IMR-90 (cell line): ENCODE data around the gene RHBDF2. TPM values are rescaled to one million over a fixed set of nuclear protein-coding genes. Genes with fewer than 3 reads are reported as not detected.

ENCODE experiments used
- ATAC-seq: fragments of 200-7000 bp; cut with Tn5 transposase; 2 replicates; pipeline ENCODE4 v1.9.1; 2020; ENCODE audit warnings: low read depth, mild to moderate bottlenecking, moderate library complexity
- BruUV-seq: library from RNA; stranded (reverse); fragments of 400-500 nt; replicated peaks from 2 replicates; lab custom pipeline; 2021; lab: Mats Ljungman, UMichigan
- CTCF ChIA-PET: fragments of 300-600 bp; formaldehyde crosslinking; extraction: SDS; loops from one replicate; lab custom pipeline; 2021; ENCODE audit warnings: antibody characterized with exemption; lab: Yijun Ruan, JAX
- POLR2A ChIA-PET: fragments of 300-600 bp; sonication (Branson Sonifier 250); formaldehyde crosslinking; loops from one replicate; lab custom pipeline; 2022; ENCODE audit warnings: antibody characterized with exemption; ENCODE audit not compliant: unreplicated experiment; lab: Charles Lee
- DNase-seq: peaks from one replicate; pipeline ENCODE4 v3.0.0; 2013
- H2AFZ ChIP-seq: replicated peaks from 2 replicates; pipeline ENCODE3; 2013; ENCODE audit warnings: low read length, mild to moderate bottlenecking; ENCODE audit not compliant: poor library complexity
- H2AK5ac ChIP-seq: 2 replicates; pipeline ENCODE4 v1.6.1; 2013; ENCODE audit warnings: low read depth, low read length, inconsistent platforms
- H2AK9ac ChIP-seq: replicated peaks from 2 replicates; pipeline ENCODE3; 2013; ENCODE audit warnings: mild to moderate bottlenecking, low read depth, low read length, moderate library complexity; ENCODE audit not compliant: poor library complexity
- H2BK120ac ChIP-seq: 2 replicates; pipeline ENCODE4 v1.6.1; 2013; ENCODE audit warnings: low read depth, low read length, inconsistent platforms
- H2BK15ac ChIP-seq: 3 replicates; pipeline ENCODE4 v1.6.1; 2013; ENCODE audit warnings: low read depth, low read length, inconsistent platforms
- H2BK20ac ChIP-seq: 2 replicates; pipeline ENCODE4 v1.6.1; 2013; ENCODE audit warnings: low read depth, mild to moderate bottlenecking, inconsistent platforms, low read length, moderate library complexity
- H2BK5ac ChIP-seq: 2 replicates; pipeline ENCODE4 v1.6.1; 2013; ENCODE audit warnings: mild to moderate bottlenecking, low read depth, low read length, inconsistent platforms; ENCODE audit not compliant: poor library complexity, severe bottlenecking
- H3K14ac ChIP-seq: replicated peaks from 2 replicates; pipeline ENCODE4 v1.6.1; 2013; ENCODE audit warnings: low read depth, low read length, inconsistent platforms
- H3K18ac ChIP-seq: 2 replicates; pipeline ENCODE4 v1.6.1; 2013; ENCODE audit warnings: low read depth, low read length, control low read depth
- H3K23ac ChIP-seq: 2 replicates; pipeline ENCODE4 v1.6.1; 2013; ENCODE audit warnings: low read depth, low read length, inconsistent platforms
- H3K27ac ChIP-seq: 2 replicates; pipeline ENCODE4 v1.5.1; 2013; ENCODE audit warnings: mild to moderate bottlenecking, control low read depth, low read length; ENCODE audit not compliant: insufficient read depth
- H3K27me3 ChIP-seq: 2 replicates; pipeline ENCODE4 v1.6.1; 2013; ENCODE audit warnings: low read length; ENCODE audit not compliant: control insufficient read depth, insufficient read depth
- H3K36me3 ChIP-seq: 2 replicates; pipeline ENCODE4 v1.6.1; 2013; ENCODE audit warnings: low read length, mixed read lengths; ENCODE audit not compliant: control insufficient read depth, insufficient read depth
- H3K4ac ChIP-seq: 2 replicates; pipeline ENCODE4 v1.6.1; 2013; ENCODE audit warnings: low read depth, low read length, inconsistent platforms
- H3K4me1 ChIP-seq: 2 replicates; pipeline ENCODE4 v1.6.1; 2013; ENCODE audit warnings: low read length, mixed read lengths; ENCODE audit not compliant: control insufficient read depth, insufficient read depth
- H3K4me2 ChIP-seq: 2 replicates; pipeline ENCODE4 v1.6.1; 2013; ENCODE audit warnings: low read depth, mild to moderate bottlenecking, control low read depth, low read length, moderate library complexity
- H3K4me3 ChIP-seq: 2 replicates; pipeline ENCODE4 v1.5.1; 2013; ENCODE audit warnings: low read depth, mild to moderate bottlenecking, control low read depth, low read length, moderate library complexity; ENCODE audit not compliant: insufficient read depth
- H3K56ac ChIP-seq: 2 replicates; pipeline ENCODE4 v1.6.1; 2013; ENCODE audit warnings: low read length, inconsistent platforms; ENCODE audit not compliant: insufficient read depth; ENCODE audit errors: extremely low read depth
- H3K79me1 ChIP-seq, 2 experiments: 2 replicates each; pipeline ENCODE4 v1.6.1; 2013; ENCODE audit warnings: low read length in 2 of 2, inconsistent platforms in 1 of 2, low read depth in 1 of 2
- H3K9ac ChIP-seq: 2 replicates; pipeline ENCODE4 v1.6.1; 2013; ENCODE audit warnings: low read depth, low read length, control low read depth
- H3K9me1 ChIP-seq: 2 replicates; pipeline ENCODE4 v1.6.1; 2013; ENCODE audit warnings: low read length, inconsistent platforms; ENCODE audit not compliant: insufficient read depth
- H3K9me3 ChIP-seq: 2 replicates; pipeline ENCODE4 v1.6.1; 2013; ENCODE audit warnings: low read length; ENCODE audit not compliant: control insufficient read depth, insufficient read depth
- H4K20me1 ChIP-seq: 2 replicates; pipeline ENCODE4 v1.6.1; 2013; ENCODE audit warnings: low read length, inconsistent platforms; ENCODE audit not compliant: insufficient read depth
- H4K5ac ChIP-seq: 2 replicates; pipeline ENCODE4 v1.6.1; 2013; ENCODE audit warnings: mild to moderate bottlenecking, low read depth, low read length, control low read depth
- H4K8ac ChIP-seq, 2 experiments: 2 replicates each; pipeline ENCODE4 v1.6.1; 2013; ENCODE audit warnings: low read depth in 2 of 2, low read length in 2 of 2, control low read depth in 1 of 2, inconsistent platforms in 1 of 2
- H4K91ac ChIP-seq: 2 replicates; pipeline ENCODE4 v1.6.1; 2013; ENCODE audit warnings: low read depth, low read length, inconsistent platforms; ENCODE audit not compliant: insufficient read depth
- BHLHE40 ChIP-seq: fragments of 150-350 bp; IDR thresholded peaks from 2 replicates; pipeline ENCODE4 v1.6.1; 2016; ENCODE audit warnings: mild to moderate bottlenecking, low read depth, low read length
- CEBPB ChIP-seq: IDR thresholded peaks from 2 replicates; pipeline ENCODE4 v1.6.1; 2012; ENCODE audit warnings: low read depth, low read length, improper control_type of control experiment
- ELK1 ChIP-seq: fragments of 150-350 bp; IDR thresholded peaks from 2 replicates; pipeline ENCODE4 v1.6.1; 2016; ENCODE audit warnings: low read depth, mild to moderate bottlenecking, low read length, moderate library complexity, borderline replicate concordance
- FOS ChIP-seq: fragments of 150-350 bp; IDR thresholded peaks from 2 replicates; pipeline ENCODE4 v1.6.1; 2016; ENCODE audit warnings: low read depth, low read length
- MAZ ChIP-seq: IDR thresholded peaks from 2 replicates; pipeline ENCODE4 v1.6.1; 2012; ENCODE audit warnings: low read depth, mild to moderate bottlenecking, low read length, improper control_type of control experiment, moderate library complexity, borderline replicate concordance
- MXI1 ChIP-seq: IDR thresholded peaks from 2 replicates; pipeline ENCODE4 v1.6.1; 2012; ENCODE audit warnings: low read depth, mild to moderate bottlenecking, low read length, moderate library complexity, borderline replicate concordance
- RAD21 ChIP-seq: IDR thresholded peaks from 2 replicates; pipeline ENCODE4 v1.6.1; 2012; ENCODE audit warnings: low read length, improper control_type of control experiment
- WGBS, 2 experiments: methylation state at CpG; one replicate each; pipeline versions ENCODE4 v1.1.5 to v1.1.7; 2013; ENCODE audit warnings: missing lambda C conversion rate in 2 of 2; ENCODE audit not compliant: insufficient read length in 1 of 2; ENCODE audit errors: extremely low coverage in 2 of 2; 5-methylcytosine and 5-hydroxymethylcytosine counted together
- dilution Hi-C: fragments of 300-500 bp; cut with HindIII; formaldehyde crosslinking; loops from one replicate; pipeline ENCODE4 v1.14.3; 2018; ENCODE audit warnings: low sequenced_read_pairs; ENCODE audit not compliant: unreplicated experiment
- in situ Hi-C: fragments of 300-500 bp; cut with MboI; formaldehyde crosslinking; loops from 3 replicates; pipeline ENCODE4 v1.14.3; 2019; ENCODE audit warnings: low sequenced_read_pairs, inconsistent platforms, mixed read lengths
- intact Hi-C: fragments of 100-400 bp; cut with micrococcal nuclease; formaldehyde crosslinking; loops from 2 replicates; pipeline ENCODE4 v1.10.0; 2022
- polyA plus RNA-seq, 3 experiments: library from polyadenylated mRNA; depleted of rRNA; stranded (reverse); fragments of >200 nt; gene quantifications; 2 replicates each; pipeline ENCODE4 v1.2.3, GENCODE V29; 2012; ENCODE audit warnings: low replicate concordance in 1 of 3
- total RNA-seq: library from RNA; depleted of rRNA; stranded (reverse); fragments of >200 nt; gene quantifications from 2 replicates; pipeline ENCODE4 v1.2.3, GENCODE V29; 2012

RHBDF2 gene
- total and polyA plus RNA-seq, 2 of the 4 experiments (the other 2 are of a cell fraction) = 1.3 to 8.3 TPM

- Histone ChIP-seq H2BK5ac (no peak overlapping the region), H3K9me3 (no peaks in the 10 kb centered on the region), H3K27me3 (no peaks in the 10 kb centered on the region), H2BK15ac (no peak overlapping the region), H3K4me2 (no peak overlapping the region), H3K18ac (no peak overlapping the region; the same call in 1 of the 2 replicates), H3K9me1 (peaks cover 16% of the 10 kb centered on the region), H3K23ac (no peak overlapping the region), H4K20me1 (peaks cover 63% of the 10 kb centered on the region), H3K27ac (no peak overlapping the region), H2AK9ac (no peak overlapping the region), H3K4me1 (peaks cover 9% of the 10 kb centered on the region), H3K4me3 (no peak overlapping the region), H3K9ac (no peak overlapping the region), H4K8ac (no peak overlapping the region), H3K79me1 (peaks cover 37 to 74% of the 10 kb centered on the region in 2 experiments), H4K5ac (no peak overlapping the region; the same call in 1 of the 2 replicates), H4K91ac (no peak overlapping the region), H3K56ac (no peak overlapping the region), H3K36me3 (peaks cover 5% of the 10 kb centered on the region; the same call in 1 of the 2 replicates), H3K14ac (no peak overlapping the region), H2AK5ac (no peak overlapping the region), H2BK20ac (no peak overlapping the region), H3K4ac (peak overlapping the region; percentile 13; the same call in 1 of the 2 replicates), H2BK120ac (no peak overlapping the region), H2AFZ (no peak overlapping the region)
- ChIA-PET POLR2A (no interaction called here), CTCF (interaction anchor here (1.1 kb wide), 1 partner anchor 29 kb away, joined by 3 read pairs; no protein-coding TSS in a partner anchor)
- ATAC-seq (no peak; the same call in 1 of the 2 replicates), DNase-seq (no peak)
- dilution Hi-C loops (no loop called here), intact Hi-C loops (no loop called here), in situ Hi-C loops (no loop called here)
- no CpG with 5 or more reads among the region's 3 CpGs for WGBS, 2 experiments
- TF ChIP-seq RAD21 = no peak
- no peak for TF ChIP-seq FOS
- no peak for TF ChIP-seq CEBPB
- no peak for TF ChIP-seq MXI1
- TF ChIP-seq ELK1 = no peak
- no peak for TF ChIP-seq MAZ
- TF ChIP-seq BHLHE40 = no peak
- no TSS peak for BruUV-seq
These were observed 74.4 kb downstream of the RHBDF2 start for GRCh38 chr17:76426853-76427252.
